ENCODE measurements around the gene EHD1. TPM values are rescaled to one million over a fixed set of nuclear protein-coding genes. Genes with fewer than 3 reads are reported as not detected.

The EHD1 gene
- total and polyA plus RNA-seq, 9 of the 15 experiments (the other 6 are each of a cell fraction or from before 2014, with no cell fraction given): 0.46 to 65.0 (median 16.4) TPM

GRCh38 chr11:64846998-64847666 lies 31.3 kb downstream of the EHD1 start (continued):
- TF ChIP-seq ZNF586 (CRISPR knock-in tag; conservative IDR thresholded peaks at IDR 0.05) (no peak), SMARCE1 (IDR thresholded peaks at IDR 0.05) (no peak), MBD1 (CRISPR knock-in tag; IDR thresholded peaks at IDR 0.05) (no peak), ZNF76 (CRISPR knock-in tag; IDR thresholded peaks at IDR 0.05; ENCODE audit: borderline replicate concordance) (no peak), NCOR1 (IDR thresholded peaks at IDR 0.05) (no peak), RCOR1 (IDR thresholded peaks at IDR 0.05; ENCODE audit: borderline replicate concordance in 1 of 2, low read depth in 2 of 2, low read length in 2 of 2) (peak; percentile 20 to 63; a peak in 3 of 4 replicates), ZBTB1 (CRISPR knock-in tag; IDR thresholded peaks at IDR 0.05; ENCODE audit: borderline replicate concordance, low read depth) (no peak), RAD51 (IDR thresholded peaks at IDR 0.05; ENCODE audit: borderline replicate concordance, low read depth) (no peak), SMARCA5 (IDR thresholded peaks at IDR 0.05) (peak; percentile 97), CEBPB (tag; IDR thresholded peaks at IDR 0.05) (no peak), CHD2 (IDR thresholded peaks at IDR 0.05; ENCODE audit: low read depth, low read length) (no peak), MEF2A (IDR thresholded peaks at IDR 0.05; ENCODE audit: control insufficient read depth, low read depth, low read length) (peak; percentile 23; the same call in 1 of the 2 replicates), MTA3 (IDR thresholded peaks at IDR 0.05; ENCODE audit: borderline replicate concordance) (peak; percentile 72), ZZZ3 (IDR thresholded peaks at IDR 0.05) (no peak), STAG1 (CRISPR knock-in tag; IDR thresholded peaks at IDR 0.05; ENCODE audit: borderline replicate concordance) (peak; percentile 96), MBD2 (IDR thresholded peaks at IDR 0.05; ENCODE audit: borderline replicate concordance, low read depth) (no peak)
- TF ChIP-seq, protein P1, sequence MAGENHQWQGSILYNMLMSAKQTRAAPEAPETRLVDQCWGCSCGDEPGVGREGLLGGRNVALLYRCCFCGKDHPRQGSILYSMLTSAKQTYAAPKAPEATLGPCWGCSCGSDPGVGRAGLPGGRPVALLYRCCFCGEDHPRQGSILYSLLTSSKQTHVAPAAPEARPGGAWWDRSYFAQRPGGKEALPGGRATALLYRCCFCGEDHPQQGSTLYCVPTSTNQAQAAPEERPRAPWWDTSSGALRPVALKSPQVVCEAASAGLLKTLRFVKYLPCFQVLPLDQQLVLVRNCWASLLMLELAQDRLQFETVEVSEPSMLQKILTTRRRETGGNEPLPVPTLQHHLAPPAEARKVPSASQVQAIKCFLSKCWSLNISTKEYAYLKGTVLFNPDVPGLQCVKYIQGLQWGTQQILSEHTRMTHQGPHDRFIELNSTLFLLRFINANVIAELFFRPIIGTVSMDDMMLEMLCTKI (IDR thresholded peaks at IDR 0.05; ENCODE audit: partially characterized antibody): no peak
- TF ChIP-seq, protein P2, sequence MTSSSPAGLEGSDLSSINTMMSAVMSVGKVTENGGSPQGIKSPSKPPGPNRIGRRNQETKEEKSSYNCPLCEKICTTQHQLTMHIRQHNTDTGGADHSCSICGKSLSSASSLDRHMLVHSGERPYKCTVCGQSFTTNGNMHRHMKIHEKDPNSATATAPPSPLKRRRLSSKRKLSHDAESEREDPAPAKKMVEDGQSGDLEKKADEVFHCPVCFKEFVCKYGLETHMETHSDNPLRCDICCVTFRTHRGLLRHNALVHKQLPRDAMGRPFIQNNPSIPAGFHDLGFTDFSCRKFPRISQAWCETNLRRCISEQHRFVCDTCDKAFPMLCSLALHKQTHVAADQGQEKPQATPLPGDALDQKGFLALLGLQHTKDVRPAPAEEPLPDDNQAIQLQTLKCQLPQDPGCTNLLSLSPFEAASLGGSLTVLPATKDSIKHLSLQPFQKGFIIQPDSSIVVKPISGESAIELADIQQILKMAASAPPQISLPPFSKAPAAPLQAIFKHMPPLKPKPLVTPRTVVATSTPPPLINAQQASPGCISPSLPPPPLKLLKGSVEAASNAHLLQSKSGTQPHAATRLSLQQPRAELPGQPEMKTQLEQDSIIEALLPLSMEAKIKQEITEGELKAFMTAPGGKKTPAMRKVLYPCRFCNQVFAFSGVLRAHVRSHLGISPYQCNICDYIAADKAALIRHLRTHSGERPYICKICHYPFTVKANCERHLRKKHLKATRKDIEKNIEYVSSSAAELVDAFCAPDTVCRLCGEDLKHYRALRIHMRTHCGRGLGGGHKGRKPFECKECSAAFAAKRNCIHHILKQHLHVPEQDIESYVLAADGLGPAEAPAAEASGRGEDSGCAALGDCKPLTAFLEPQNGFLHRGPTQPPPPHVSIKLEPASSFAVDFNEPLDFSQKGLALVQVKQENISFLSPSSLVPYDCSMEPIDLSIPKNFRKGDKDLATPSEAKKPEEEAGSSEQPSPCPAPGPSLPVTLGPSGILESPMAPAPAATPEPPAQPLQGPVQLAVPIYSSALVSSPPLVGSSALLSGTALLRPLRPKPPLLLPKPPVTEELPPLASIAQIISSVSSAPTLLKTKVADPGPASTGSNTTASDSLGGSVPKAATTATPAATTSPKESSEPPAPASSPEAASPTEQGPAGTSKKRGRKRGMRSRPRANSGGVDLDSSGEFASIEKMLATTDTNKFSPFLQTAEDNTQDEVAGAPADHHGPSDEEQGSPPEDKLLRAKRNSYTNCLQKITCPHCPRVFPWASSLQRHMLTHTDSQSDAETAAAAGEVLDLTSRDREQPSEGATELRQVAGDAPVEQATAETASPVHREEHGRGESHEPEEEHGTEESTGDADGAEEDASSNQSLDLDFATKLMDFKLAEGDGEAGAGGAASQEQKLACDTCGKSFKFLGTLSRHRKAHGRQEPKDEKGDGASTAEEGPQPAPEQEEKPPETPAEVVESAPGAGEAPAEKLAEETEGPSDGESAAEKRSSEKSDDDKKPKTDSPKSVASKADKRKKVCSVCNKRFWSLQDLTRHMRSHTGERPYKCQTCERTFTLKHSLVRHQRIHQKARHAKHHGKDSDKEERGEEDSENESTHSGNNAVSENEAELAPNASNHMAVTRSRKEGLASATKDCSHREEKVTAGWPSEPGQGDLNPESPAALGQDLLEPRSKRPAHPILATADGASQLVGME (CRISPR knock-in tag; IDR thresholded peaks at IDR 0.05): 0 out of 2 replicates have a peak, but pooled peaks have one; percentile 53

All from K562 (cell line).